ENCODE results near the gene MYRF. TPM values are rescaled to one million over a fixed set of nuclear protein-coding genes. Genes with fewer than 3 reads are reported as not detected.

MYRF gene
- total RNA-seq, 1 donor from 2014 or later: 1.6 TPM

- peaks cover 20% of the 10 kb centered on the region for H3K4me1 Mint-ChIP-seq (ENCODE audit: low read depth)
- TF ChIP-seq CTCF (IDR thresholded peaks at IDR 0.05): no peak
- H3K9me3 Mint-ChIP-seq (ENCODE audit: low read depth): no peaks in the 10 kb centered on the region
- H3K27me3 Mint-ChIP-seq (ENCODE audit: low read depth): no peaks in the 10 kb centered on the region
- DNase-seq (ENCODE audit: low spot score): no peak
- H3K36me3 Mint-ChIP-seq (ENCODE audit: low read depth): peaks cover 10% of the 10 kb centered on the region
- no peak overlapping the region for H3K4me3 Mint-ChIP-seq (ENCODE audit: unreplicated experiment)
- no peak overlapping the region for H3K27ac Mint-ChIP-seq (ENCODE audit: unreplicated experiment)
Observed at GRCh38 chr11:61731211-61731951, 21.1 kb upstream of the MYRF start.

- no peak overlapping the region for H3K27ac Mint-ChIP-seq (ENCODE audit: unreplicated experiment)
- no peak for DNase-seq (ENCODE audit: low spot score)
Observed at GRCh38 chr11:61731952-61732675, 20.3 kb upstream of the MYRF start.

GRCh38 chr11:61732705-61733104, 19.7 kb upstream of the MYRF start:
- H3K4me1 Mint-ChIP-seq (ENCODE audit: low read depth): peaks cover 20% of the 10 kb centered on the region
- H3K9me3 Mint-ChIP-seq (ENCODE audit: low read depth): no peaks in the 10 kb centered on the region
- no peak for TF ChIP-seq CTCF (IDR thresholded peaks at IDR 0.05)
- no peak overlapping the region for H3K4me3 Mint-ChIP-seq (ENCODE audit: unreplicated experiment)
- H3K27me3 Mint-ChIP-seq (ENCODE audit: low read depth): no peaks in the 10 kb centered on the region
- DNase-seq (ENCODE audit: low spot score): no peak
- H3K27ac Mint-ChIP-seq (ENCODE audit: unreplicated experiment): no peak overlapping the region
- H3K36me3 Mint-ChIP-seq (ENCODE audit: low read depth): peaks cover 10% of the 10 kb centered on the region

More at GRCh38 chr11:61731952-61732675, 20.3 kb upstream of the MYRF start:
- no peak overlapping the region for H3K4me3 Mint-ChIP-seq (ENCODE audit: unreplicated experiment)
- peaks cover 10% of the 10 kb centered on the region for H3K36me3 Mint-ChIP-seq (ENCODE audit: low read depth)
- peaks cover 20% of the 10 kb centered on the region for H3K4me1 Mint-ChIP-seq (ENCODE audit: low read depth)
- no peak for TF ChIP-seq CTCF (IDR thresholded peaks at IDR 0.05)
- no peaks in the 10 kb centered on the region for H3K9me3 Mint-ChIP-seq (ENCODE audit: low read depth)
- H3K27me3 Mint-ChIP-seq (ENCODE audit: low read depth): no peaks in the 10 kb centered on the region

- Mint-ChIP-seq H3K9me3 (ENCODE audit: low read depth) (no peaks in the 10 kb centered on the region), H3K4me1 (ENCODE audit: low read depth) (peaks cover 19% of the 10 kb centered on the region), H3K27ac (ENCODE audit: unreplicated experiment) (peak overlapping the region; percentile 72)
Observed at GRCh38 chr11:61733120-61733978, 19.1 kb upstream of the MYRF start.

More at GRCh38 chr11:61733120-61733978, 19.1 kb upstream of the MYRF start:
- TF ChIP-seq CTCF (IDR thresholded peaks at IDR 0.05): peak; percentile 96
- Mint-ChIP-seq H3K4me3 (ENCODE audit: unreplicated experiment) (no peak overlapping the region), H3K36me3 (ENCODE audit: low read depth) (peaks cover 7% of the 10 kb centered on the region), H3K27me3 (ENCODE audit: low read depth) (no peaks in the 10 kb centered on the region)
- DNase-seq (ENCODE audit: low spot score): no peak
